HFFc6 (cell line): ENCODE results near the gene SLC35F6. TPM values are rescaled to one million over a fixed set of nuclear protein-coding genes. Genes with fewer than 3 reads are reported as not detected.

Experiments
- DNase-seq: peaks from one replicate; pipeline ENCODE4 v3.0.0-alpha.2; 2018
- H3K27ac Mint-ChIP-seq: 2 replicates; pipeline ENCODE4 v1.8.0; 2020; ENCODE audit warnings: mild to moderate bottlenecking, mixed read lengths
- H3K27me3 Mint-ChIP-seq: 2 replicates; pipeline ENCODE4 v1.8.0; 2021; ENCODE audit warnings: mild to moderate bottlenecking, moderate library complexity, mixed read lengths; ENCODE audit not compliant: insufficient read depth
- H3K36me3 Mint-ChIP-seq: 2 replicates; pipeline ENCODE4 v1.8.0; 2021; ENCODE audit warnings: low read depth, mixed read lengths
- H3K4me1 Mint-ChIP-seq: 2 replicates; pipeline ENCODE4 v1.8.0; 2020; ENCODE audit warnings: low read depth, mixed read lengths
- H3K4me3 Mint-ChIP-seq: 2 replicates; pipeline ENCODE4 v1.8.0; 2020; ENCODE audit warnings: mild to moderate bottlenecking, moderate library complexity, mixed read lengths
- H3K9me3 Mint-ChIP-seq: 2 replicates; pipeline ENCODE4 v1.8.0; 2020; ENCODE audit warnings: mild to moderate bottlenecking, mixed read lengths
- CTCF ChIP-seq: fragments of 200-600 bp; sonication (generic); IDR thresholded peaks from 2 replicates; pipeline ENCODE4 v1.5.0; 2021; ENCODE audit warnings: antibody characterized with exemption, mild to moderate bottlenecking
- total RNA-seq, 6 experiments: library from RNA; stranded (reverse); fragmentation: NEBNext Ultra II Directional; extraction: Animal tissue kit (Norgen Biotek cat#: 25700); gene quantifications; 2 replicates in 1 of 6; 3 replicates in 5 of 6; pipeline ENCODE4 v1.2.3, GENCODE V29; 2021

Gene SLC35F6
- total RNA-seq, 6 experiments from 2014 or later, result 34.1 to 44.5 (median 38.7) TPM

- H3K27ac Mint-ChIP-seq, result no peak overlapping the region
- no peak overlapping the region for H3K4me3 Mint-ChIP-seq
- no peak for DNase-seq
- H3K27me3 Mint-ChIP-seq, result peaks cover 20% of the 10 kb centered on the region
- H3K36me3 Mint-ChIP-seq, result no peaks in the 10 kb centered on the region
- peaks cover 23% of the 10 kb centered on the region for H3K4me1 Mint-ChIP-seq
- TF ChIP-seq CTCF, result no peak
- H3K9me3 Mint-ChIP-seq, result no peaks in the 10 kb centered on the region
Observed at GRCh38 chr2:26807788-26808460, 43.8 kb downstream of the SLC35F6 start.

- Mint-ChIP-seq H3K27ac (no peak overlapping the region), H3K9me3 (no peaks in the 10 kb centered on the region), H3K36me3 (no peaks in the 10 kb centered on the region), H3K4me1 (peaks cover 20% of the 10 kb centered on the region), H3K4me3 (no peak overlapping the region), H3K27me3 (peaks cover 24% of the 10 kb centered on the region)
- no peak for TF ChIP-seq CTCF
- DNase-seq, result no peak
Observed at GRCh38 chr2:26809211-26809610, 45.1 kb downstream of the SLC35F6 start.

GRCh38 chr2:26809876-26810577 is 45.9 kb downstream of the SLC35F6 start:
- TF ChIP-seq CTCF, result no peak
- Mint-ChIP-seq H3K36me3 (no peaks in the 10 kb centered on the region), H3K27me3 (peaks cover 24% of the 10 kb centered on the region), H3K4me3 (no peak overlapping the region), H3K9me3 (peaks cover 4% of the 10 kb centered on the region; the same call in 1 of the 2 replicates), H3K4me1 (peaks cover 12% of the 10 kb centered on the region), H3K27ac (no peak overlapping the region)
- DNase-seq, result no peak

- DNase-seq, result no peak
- Mint-ChIP-seq H3K27ac (no peak overlapping the region), H3K27me3 (peaks cover 24% of the 10 kb centered on the region), H3K36me3 (no peaks in the 10 kb centered on the region), H3K9me3 (peaks cover 4% of the 10 kb centered on the region; the same call in 1 of the 2 replicates), H3K4me1 (no peaks in the 10 kb centered on the region), H3K4me3 (no peak overlapping the region)
- TF ChIP-seq CTCF, result no peak
Observed at GRCh38 chr2:26811261-26811660, 47.2 kb downstream of the SLC35F6 start.

GRCh38 chr2:26811791-26812694 is 48.0 kb downstream of the SLC35F6 start:
- no peaks in the 10 kb centered on the region for H3K36me3 Mint-ChIP-seq

More at GRCh38 chr2:26811791-26812694, 48.0 kb downstream of the SLC35F6 start:
- no peak overlapping the region for H3K4me3 Mint-ChIP-seq
- H3K27me3 Mint-ChIP-seq, result peaks cover 27% of the 10 kb centered on the region
- no peak overlapping the region for H3K27ac Mint-ChIP-seq
- no peaks in the 10 kb centered on the region for H3K4me1 Mint-ChIP-seq
- peaks cover 4% of the 10 kb centered on the region; the same call in 1 of the 2 replicates for H3K9me3 Mint-ChIP-seq
- no peak for TF ChIP-seq CTCF
- DNase-seq, result no peak
